Lower leg skin (tissue), 4 donors: ENCODE measurements around the gene FTO. TPM values are rescaled to one million over a fixed set of nuclear protein-coding genes. Genes with fewer than 3 reads are reported as not detected.
"Not testable (repeated sequence)": the region's sequence is repeated elsewhere in the genome, so short reads cannot be mapped to it uniquely, and the experiment has no call there.

Experiments used
- DNase-seq, 2 donors: peaks; one replicate each; pipeline ENCODE4 v3.0.0-alpha.2; 2019; ENCODE audit warnings: low spot score in 2 of 2
- H3K4me3 ChIP-seq: fragments of 200-600 bp; sonication (generic); 2 replicates; pipeline ENCODE4 v1.5.1; 2017; ENCODE audit warnings: mild to moderate bottlenecking, low read depth; ENCODE audit not compliant: poor library complexity, severe bottlenecking
- CTCF ChIP-seq, 3 donors: fragments of 450-650 bp; IDR thresholded peaks; one replicate each; pipeline ENCODE4 v1.5.1; 2016; ENCODE audit warnings: antibody characterized with exemption in 3 of 3, mild to moderate bottlenecking in 3 of 3, moderate library complexity in 2 of 3
- POLR2A ChIP-seq, 2 donors: fragments of 450-650 bp; IDR thresholded peaks; one replicate each; pipeline ENCODE4 v1.6.1; 2016 to 2017; ENCODE audit warnings: antibody characterized with exemption in 2 of 2, mild to moderate bottlenecking in 1 of 2, moderate library complexity in 1 of 2
- whole genome bisulfite sequencing, 2 donors: methylation state at CpG; one replicate each; pipeline ENCODE4 v1.1.5; 2018; 5-methylcytosine and 5-hydroxymethylcytosine counted together
- intact Hi-C: fragments of 100-400 bp; cut with DNase I; formaldehyde crosslinking; loops from one replicate; pipeline ENCODE4 v1.15.0; 2023; ENCODE audit warnings: low total_unique reads
- total RNA-seq, 4 donors: library from RNA; depleted of rRNA; stranded (reverse); fragments of >200 nt; gene quantifications; one replicate each; pipeline ENCODE4 v1.1.0, GENCODE V29; 2016

The FTO gene
- total RNA-seq, 4 donors from 2014 or later: 61.2 to 88.2 (median 64.1) TPM

- intact Hi-C loops: no loop called here
- no peak overlapping the region for H3K4me3 ChIP-seq
- 51 to 59% methylated on average over 2 of the region's 2 CpGs for WGBS, 2 donors
- peak in 1 of 2 donors; percentile 50 for DNase-seq
- TF ChIP-seq POLR2A (IDR thresholded peaks at IDR 0.05): no peak
- TF ChIP-seq CTCF (IDR thresholded peaks at IDR 0.05): no peak
Observed at GRCh38 chr16:53839150-53839549, 135.2 kb downstream of the FTO start.

GRCh38 chr16:53840456-53840855 is 136.5 kb downstream of the FTO start:
- WGBS, 2 donors: 65 to 66% methylated on average over 4 of the region's 4 CpGs
- no peak for TF ChIP-seq POLR2A (IDR thresholded peaks at IDR 0.05)
- TF ChIP-seq CTCF (IDR thresholded peaks at IDR 0.05): no peak
- no peak for DNase-seq
- H3K4me3 ChIP-seq: no peak overlapping the region
- intact Hi-C loops: no loop called here

- 74 to 83% methylated on average over 2 of the region's 2 CpGs for WGBS, 2 donors
- TF ChIP-seq CTCF (IDR thresholded peaks at IDR 0.05) (no peak), POLR2A (IDR thresholded peaks at IDR 0.05) (no peak)
- no peak for DNase-seq
- no peak overlapping the region for H3K4me3 ChIP-seq
- intact Hi-C loops: no loop called here
Observed at GRCh38 chr16:53841884-53842283, 137.9 kb downstream of the FTO start.

GRCh38 chr16:53843084-53843483 is 139.1 kb downstream of the FTO start:
- no peak for TF ChIP-seq POLR2A (IDR thresholded peaks at IDR 0.05)
- no peak for TF ChIP-seq CTCF (IDR thresholded peaks at IDR 0.05)
- 90 to 94% methylated on average over 1 of the region's 1 CpG for WGBS, 2 donors
- intact Hi-C loops: no loop called here

GRCh38 chr16:53844804-53845203 is 140.8 kb downstream of the FTO start:
- H3K4me3 ChIP-seq: no peak overlapping the region
- TF ChIP-seq POLR2A (IDR thresholded peaks at IDR 0.05): no peak
- no peak for TF ChIP-seq CTCF (IDR thresholded peaks at IDR 0.05)
- WGBS, 2 donors: 71 to 75% methylated on average over 3 of the region's 3 CpGs
- DNase-seq: no peak
- intact Hi-C loops: no loop called here

More at GRCh38 chr16:53843084-53843483, 139.1 kb downstream of the FTO start:
- H3K4me3 ChIP-seq: no peak overlapping the region
- DNase-seq: no peak

GRCh38 chr16:53846549-53846948 is 142.6 kb downstream of the FTO start:
- H3K4me3 ChIP-seq, DNase-seq, intact Hi-C loops: not testable (repeated sequence)
- WGBS, 2 donors: 86 to 92% methylated on average over 5 of the region's 5 CpGs
